ENCODE data around the gene RPH3AL.

DNA sequence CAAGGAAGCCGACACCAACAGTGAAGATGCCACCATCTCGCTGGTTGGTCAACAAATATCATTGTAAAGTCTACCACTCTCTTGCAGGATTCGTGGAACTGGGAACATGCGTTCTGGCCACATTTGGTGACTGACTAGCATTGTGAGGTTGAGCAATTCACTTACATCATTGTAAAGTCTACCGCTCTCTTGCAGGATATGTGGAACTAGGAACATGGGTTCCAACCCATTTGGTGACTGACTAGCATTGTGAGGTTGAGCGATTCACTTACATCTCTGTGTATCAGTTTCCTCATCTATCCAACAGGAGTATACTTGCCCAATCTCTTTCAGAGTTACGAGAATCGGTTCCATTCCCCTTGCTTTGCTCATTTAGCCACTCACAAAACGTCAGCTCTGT is 42.6 kb upstream of the RPH3AL start:
- TF ChIP-seq GATA3 (IDR thresholded peaks at IDR 0.05; ENCODE audit: low read depth, low read length) (no peak), GATA2 (IDR thresholded peaks at IDR 0.05; ENCODE audit: low read depth, low read length) (no peak)

Data from SH-SY5Y (cell line).